ENCODE results near the gene LEUTX. TPM values are rescaled to one million over a fixed set of nuclear protein-coding genes. Genes with fewer than 3 reads are reported as not detected.

Gene LEUTX
- total and polyA plus RNA-seq, 2 experiments from 2014 or later: not detected

DNA sequence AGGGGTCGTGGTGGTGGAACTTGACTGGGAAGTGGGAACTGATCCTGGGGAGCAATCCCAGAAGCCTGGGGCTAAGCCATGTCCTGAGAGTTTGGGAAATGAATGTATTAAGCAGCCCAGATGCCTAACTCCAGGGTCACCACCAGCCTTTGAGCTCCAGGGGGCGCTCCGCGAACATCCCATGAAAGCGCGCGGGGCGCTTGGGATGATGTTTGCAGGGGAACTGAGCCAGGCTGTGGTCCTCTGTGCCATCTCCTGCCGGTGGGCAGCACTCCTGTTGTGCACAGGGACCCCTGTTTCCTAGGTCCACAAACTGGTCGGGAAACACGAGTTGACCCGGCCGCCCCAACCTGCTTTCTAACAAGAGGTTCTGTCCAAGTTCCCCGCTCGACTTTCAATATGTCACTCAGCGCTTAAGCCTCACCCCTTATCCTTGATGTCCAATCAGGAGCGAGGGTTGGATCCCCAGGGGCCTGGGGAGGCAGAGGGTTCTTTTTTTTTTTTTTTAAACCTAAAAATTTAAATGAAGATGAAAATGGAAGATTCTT, 14.4 kb downstream of the LEUTX start:
- H3K27me3 ChIP-seq (ENCODE audit: insufficient read depth): no peaks in the 10 kb centered on the region
- H2AFZ ChIP-seq: peak overlapping the region; percentile 60; the same call in 1 of the 2 replicates
- peaks cover 19% of the 10 kb centered on the region for H3K4me1 ChIP-seq (ENCODE audit: insufficient read depth)
- no peaks in the 10 kb centered on the region for H3K36me3 ChIP-seq (ENCODE audit: insufficient read depth)
- H3K4me3 ChIP-seq: peak overlapping the region; percentile 62
- peak; percentile 93 for DNase-seq (ENCODE audit: low spot score)
- peak; percentile 93 for ATAC-seq
- peaks cover 26% of the 10 kb centered on the region for H3K4me1 Mint-ChIP-seq
- no peaks in the 10 kb centered on the region for H3K9me2 ChIP-seq (ENCODE audit: insufficient read depth)
- TF ChIP-seq POLR2AphosphoS5 (IDR thresholded peaks at IDR 0.05; ENCODE audit: low read depth): 0 out of 2 replicates have a peak, but pooled peaks have one; percentile 26
- no peak for TF ChIP-seq JUNB (IDR thresholded peaks at IDR 0.05; ENCODE audit: unreplicated experiment)
- TF ChIP-seq CTCF (conservative IDR thresholded peaks at IDR 0.05; ENCODE audit: low read depth in 2 of 2): peak; percentile 88 to 96
- H3K27ac Mint-ChIP-seq: peak overlapping the region; percentile 39; the same call in 1 of the 2 replicates
- H3K27me3 Mint-ChIP-seq (ENCODE audit: insufficient read depth, low read depth, poor library complexity): peaks cover 2% of the 10 kb centered on the region
- peak overlapping the region; percentile 72 for H3K4me3 Mint-ChIP-seq
- no peaks in the 10 kb centered on the region for H3F3A ChIP-seq (replicated peaks; ENCODE audit: low read depth)
- peak overlapping the region; percentile 70 for H3K4me2 ChIP-seq
- H3K36me3 Mint-ChIP-seq (ENCODE audit: low read depth): no peaks in the 10 kb centered on the region
- H3K27ac ChIP-seq (ENCODE audit: low read depth): no peak overlapping the region
- no peaks in the 10 kb centered on the region; the same call in 2 of the 3 replicates for H3K9me3 Mint-ChIP-seq
- H4K20me1 ChIP-seq (replicated peaks; ENCODE audit: insufficient read depth): no peaks in the 10 kb centered on the region
- H3K79me2 ChIP-seq (replicated peaks; ENCODE audit: insufficient read depth): no peaks in the 10 kb centered on the region

- Mint-ChIP-seq H3K36me3 (ENCODE audit: low read depth) (no peaks in the 10 kb centered on the region), H3K27ac (no peak overlapping the region), H3K4me3 (no peak overlapping the region), H3K27me3 (ENCODE audit: insufficient read depth, low read depth, poor library complexity) (no peaks in the 10 kb centered on the region), H3K9me3 (no peaks in the 10 kb centered on the region; the same call in 2 of the 3 replicates), H3K4me1 (peaks cover 26% of the 10 kb centered on the region)
- Histone ChIP-seq H2AFZ (no peak overlapping the region), H3K4me2 (no peak overlapping the region), H3K36me3 (ENCODE audit: insufficient read depth) (no peaks in the 10 kb centered on the region), H3K4me3 (no peak overlapping the region), H3K4me1 (ENCODE audit: insufficient read depth) (peaks cover 19% of the 10 kb centered on the region), H3K9me2 (ENCODE audit: insufficient read depth) (no peaks in the 10 kb centered on the region), H3K79me2 (replicated peaks; ENCODE audit: insufficient read depth) (no peaks in the 10 kb centered on the region), H3F3A (replicated peaks; ENCODE audit: low read depth) (no peaks in the 10 kb centered on the region), H3K27me3 (ENCODE audit: insufficient read depth) (no peaks in the 10 kb centered on the region), H4K20me1 (replicated peaks; ENCODE audit: insufficient read depth) (no peaks in the 10 kb centered on the region), H3K27ac (ENCODE audit: low read depth) (no peak overlapping the region)
- ATAC-seq (no peak), DNase-seq (ENCODE audit: low spot score) (no peak)
- TF ChIP-seq POLR2AphosphoS5 (IDR thresholded peaks at IDR 0.05; ENCODE audit: low read depth) (no peak), ZNF331 (CRISPR knock-in tag; IDR thresholded peaks at IDR 0.05; ENCODE audit: low read depth) (no peak), REST (IDR thresholded peaks at IDR 0.05; ENCODE audit: unreplicated experiment) (no peak), NANOG (IDR thresholded peaks at IDR 0.05; ENCODE audit: borderline replicate concordance) (no peak), CTCF (conservative IDR thresholded peaks at IDR 0.05; ENCODE audit: low read depth in 2 of 2) (no peak), JUNB (IDR thresholded peaks at IDR 0.05; ENCODE audit: unreplicated experiment) (no peak), ZNF114 (CRISPR knock-in tag; IDR thresholded peaks at IDR 0.05) (no peak), EZH2 (IDR thresholded peaks at IDR 0.05; ENCODE audit: low read depth, unreplicated experiment) (no peak), EZH2phosphoT487 (IDR thresholded peaks at IDR 0.05; ENCODE audit: unreplicated experiment) (no peak), CREB1 (CRISPR knock-in tag; IDR thresholded peaks at IDR 0.05; ENCODE audit: low read depth) (no peak), ETS1 (IDR thresholded peaks at IDR 0.05) (no peak)
These were observed 16.3 kb downstream of the LEUTX start for GRCh38 chr19:39795001-39795400.
